GM12892 (cell line): ENCODE results near the gene ZFR2.

Source experiments
- POLR2A ChIP-seq: IDR thresholded peaks from 2 replicates; pipeline ENCODE4 v1.6.1; 2011; ENCODE audit warnings: low read depth, low read length, control low read depth
- POLR2AphosphoS5 ChIP-seq: IDR thresholded peaks from 2 replicates; pipeline ENCODE4 v1.6.1; 2011; ENCODE audit warnings: low read depth, low read length, control low read depth
- TAF1 ChIP-seq: IDR thresholded peaks from 2 replicates; pipeline ENCODE4 v1.6.1; 2011; ENCODE audit warnings: low read depth, mild to moderate bottlenecking, control low read depth, low read length, borderline replicate concordance

GRCh38 chr19:3766520-3766919 is 102.3 kb downstream of the ZFR2 start:
- TF ChIP-seq TAF1 (no peak), POLR2A (no peak), POLR2AphosphoS5 (no peak)
